H1 (cell line): ENCODE results near the gene CST1.

Source experiments
- CTCF ChIP-seq, 3 experiments: IDR thresholded peaks; 1 replicate in 2 of 3; 2 replicates in 1 of 3; pipeline versions ENCODE4 v1.5.1 to v1.6.1; 2011; ENCODE audit warnings: low read length in 3 of 3, mild to moderate bottlenecking in 3 of 3, inconsistent platforms in 2 of 3, low read depth in 1 of 3, moderate library complexity in 1 of 3; ENCODE audit not compliant: insufficient read depth in 1 of 3; ENCODE audit errors: control extremely low read depth in 1 of 3
- EZH2 ChIP-seq: fragments of 200-600 bp; sonication (generic); IDR thresholded peaks from 2 replicates; pipeline ENCODE4 v1.7.1; 2012; ENCODE audit warnings: low read depth, mild to moderate bottlenecking, moderate library complexity, low read length, inconsistent platforms; ENCODE audit not compliant: severe bottlenecking
- MAFK ChIP-seq: IDR thresholded peaks from 2 replicates; pipeline ENCODE4 v1.6.1; 2012; ENCODE audit warnings: low read depth, mild to moderate bottlenecking, improper control_type of control experiment, low read length
- RAD21 ChIP-seq, 2 experiments: IDR thresholded peaks in 1 of 2; conservative IDR thresholded peaks in 1 of 2; 2 replicates each; pipeline ENCODE4 v1.6.1; 2011; ENCODE audit warnings: low read depth in 2 of 2, low read length in 2 of 2, improper control_type of control experiment in 1 of 2, inconsistent platforms in 1 of 2, mild to moderate bottlenecking in 1 of 2, moderate library complexity in 1 of 2
- RBBP5 ChIP-seq: IDR thresholded peaks from 2 replicates; pipeline ENCODE4 v1.7.1; 2012; ENCODE audit warnings: low read depth, mild to moderate bottlenecking, inconsistent platforms, low read length, moderate library complexity, borderline replicate concordance
- RXRA ChIP-seq: IDR thresholded peaks from 2 replicates; pipeline ENCODE4 v1.6.1; 2011; ENCODE audit warnings: low read depth, mild to moderate bottlenecking, low read length, moderate library complexity; ENCODE audit not compliant: insufficient read depth
- ZNF274 ChIP-seq: IDR thresholded peaks from 2 replicates; pipeline ENCODE4 v1.7.0; 2012; ENCODE audit warnings: low read length, borderline replicate concordance; ENCODE audit errors: extremely low read depth

- TF ChIP-seq CTCF (IDR thresholded peaks at IDR 0.05; ENCODE audit: control extremely low read depth in 1 of 3, insufficient read depth in 1 of 3, low read depth in 1 of 3, low read length in 3 of 3), result no peak
- TF ChIP-seq RXRA, result no peak
- TF ChIP-seq RAD21 (IDR thresholded peaks at IDR 0.05 in 1 of 2, conservative IDR thresholded peaks at IDR 0.05 in 1 of 2; ENCODE audit: low read depth in 2 of 2, low read length in 2 of 2), result no peak
- TF ChIP-seq MAFK, result no peak
- TF ChIP-seq EZH2, result no peak
- TF ChIP-seq RBBP5, result no peak
- no peak for TF ChIP-seq ZNF274
Observed at GRCh38 chr20:23753589-23753988, 2.9 kb upstream of the CST1 start.
